ENCODE results near the gene NRAS. TPM values are rescaled to one million over a fixed set of nuclear protein-coding genes. Genes with fewer than 3 reads are reported as not detected.
A peak's percentile ranks its signal among the peaks of the same experiment; 100 is the strongest.
"Not testable (repeated sequence)": the region's sequence is repeated elsewhere in the genome, so short reads cannot be mapped to it uniquely, and the experiment has no call there.

Gene NRAS
- total RNA-seq, result 42.4 TPM

DNA sequence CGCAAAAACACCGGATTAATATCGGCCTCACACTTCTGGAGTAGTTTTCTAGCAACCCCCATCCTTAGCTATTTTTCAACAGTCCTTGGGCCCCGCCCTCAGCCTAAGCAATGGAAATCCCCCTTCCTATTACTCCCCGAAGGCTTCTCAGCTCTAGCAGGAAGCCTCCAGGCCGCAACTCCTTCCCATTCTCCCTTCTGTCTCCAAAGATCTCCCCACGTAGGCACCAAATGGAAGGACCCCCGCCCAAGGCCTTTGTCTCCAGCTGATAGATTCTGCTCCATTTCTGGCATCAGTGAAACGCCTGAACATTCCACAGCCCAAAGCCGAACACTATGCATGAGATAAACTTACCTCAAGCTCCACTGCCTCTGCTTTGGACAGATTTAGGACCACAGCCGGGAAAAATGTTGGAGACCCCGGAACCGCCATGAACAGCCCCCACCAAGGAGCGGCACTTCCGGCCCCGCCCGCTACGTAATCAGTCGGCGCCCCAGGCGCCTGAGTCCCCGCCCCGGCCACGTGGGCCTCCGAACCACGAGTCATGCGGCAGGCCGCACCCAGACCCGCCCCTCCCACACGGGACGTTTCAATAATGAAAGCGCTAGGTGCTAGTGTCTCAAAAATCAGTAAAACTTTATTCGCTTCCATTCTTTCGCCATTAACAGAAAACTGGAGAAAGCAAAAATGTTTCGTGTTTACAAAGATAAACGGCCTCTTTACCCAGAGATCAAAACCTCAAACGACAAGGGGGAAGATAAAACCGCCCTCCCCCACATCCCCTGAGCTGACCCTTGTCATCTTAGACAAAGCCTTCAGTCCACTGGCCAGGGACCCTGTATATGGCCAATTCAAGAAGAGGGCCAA, at the start of gene NRAS:
Gene NRAS (minus strand): TSS at position 468 of the 867 bp plus-strand sequence. CDS start 611 bp downstream, outside the sequence.
- DNase-seq, result peak; percentile 97

GRCh38 chr1:114764689-114765088, 48.1 kb upstream of the NRAS start:
- DNase-seq, result no peak

DNA sequence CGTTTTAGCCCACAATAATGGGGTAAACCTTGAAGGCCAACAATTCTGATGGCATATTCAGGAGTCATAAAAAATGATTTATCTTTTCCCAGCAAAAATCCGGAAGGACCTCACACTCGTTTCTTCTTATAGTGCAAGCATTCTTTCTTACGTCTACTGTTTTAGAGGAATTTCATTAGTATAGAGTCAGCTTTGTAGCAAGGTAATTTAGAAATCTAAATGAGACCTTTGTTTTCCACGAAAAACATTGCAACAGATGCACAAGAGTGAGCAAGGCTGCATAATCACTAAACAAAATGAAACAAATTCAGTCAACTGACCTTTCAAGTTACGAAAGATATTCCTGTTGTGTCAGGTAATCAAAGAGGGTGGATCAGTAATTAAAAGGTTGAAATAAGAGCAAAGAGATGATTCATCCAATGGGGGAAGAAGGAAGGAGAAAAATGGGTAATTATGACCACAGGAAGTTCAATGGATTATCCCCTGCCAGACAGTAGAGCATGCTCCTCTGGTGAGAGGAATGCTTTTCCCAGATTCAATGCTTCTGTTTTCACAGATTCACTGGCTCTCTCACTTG, 41.8 kb upstream of the NRAS start:
- DNase-seq, result no peak

- DNase-seq, result peak; percentile 99
Observed at GRCh38 chr1:114757455-114758255, 41.1 kb upstream of the NRAS start, which contains the start of gene CSDE1. Gene CSDE1 (minus strand): TSS chr1:114757984. CDS start chr1:114739890, 18,094 bp downstream.

DNA sequence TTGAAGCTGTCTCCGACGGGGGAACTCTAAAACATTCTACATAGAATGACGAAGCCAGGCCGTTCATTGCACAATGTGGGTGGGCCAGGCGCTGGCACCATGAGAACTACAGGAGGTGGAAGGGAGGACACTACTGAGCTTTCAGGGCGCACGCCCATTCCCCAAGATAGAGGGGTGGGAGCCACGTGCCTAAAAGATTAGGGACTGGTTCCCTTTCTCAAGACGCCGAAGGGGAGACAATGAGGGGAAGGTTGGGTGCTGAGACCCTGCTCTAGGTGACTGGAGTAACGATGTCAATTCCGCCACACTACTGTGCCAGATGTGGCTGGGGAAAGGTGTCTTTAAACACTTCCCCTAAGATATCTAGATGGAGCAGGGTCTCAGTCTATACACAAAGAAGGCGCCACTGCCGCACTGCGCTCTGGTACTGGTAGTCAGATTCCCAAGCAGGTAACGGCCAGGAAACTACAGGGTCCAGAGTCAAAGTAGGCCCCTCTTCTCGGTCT, 40.4 kb upstream of the NRAS start:
- no peak for DNase-seq

GRCh38 chr1:114756009-114756892, 39.7 kb upstream of the NRAS start:
- peak; percentile 16 for DNase-seq

GRCh38 chr1:114755006-114755931, 38.7 kb upstream of the NRAS start:
- no peak for DNase-seq

DNA sequence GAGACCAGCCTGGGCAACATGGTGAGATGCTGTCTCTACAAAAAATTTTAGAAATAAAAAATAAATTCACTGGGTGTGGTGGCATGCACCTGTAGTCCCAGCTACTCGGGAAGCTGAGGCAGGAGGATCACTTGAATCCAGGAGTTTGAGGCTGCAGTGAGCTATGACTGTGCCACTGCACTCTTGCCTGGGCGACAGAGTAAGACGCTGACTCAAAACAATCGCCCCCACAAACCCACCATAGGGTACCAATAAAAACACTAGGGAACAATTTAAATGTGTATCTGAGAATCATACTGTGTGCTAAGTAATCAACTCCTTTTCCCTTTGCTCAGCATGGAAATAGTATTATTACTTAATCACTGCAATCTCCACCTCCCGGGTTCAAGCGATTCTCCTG, 37.1 kb upstream of the NRAS start:
- DNase-seq, result not testable (repeated sequence)

- no peak for DNase-seq
Observed at GRCh38 chr1:114753143-114753542, 36.6 kb upstream of the NRAS start.

- peak; percentile 39 for DNase-seq
Observed at GRCh38 chr1:114750780-114751179, 34.2 kb upstream of the NRAS start.

- no peak for DNase-seq
Observed at GRCh38 chr1:114749835-114750234, 33.3 kb upstream of the NRAS start.

DNA sequence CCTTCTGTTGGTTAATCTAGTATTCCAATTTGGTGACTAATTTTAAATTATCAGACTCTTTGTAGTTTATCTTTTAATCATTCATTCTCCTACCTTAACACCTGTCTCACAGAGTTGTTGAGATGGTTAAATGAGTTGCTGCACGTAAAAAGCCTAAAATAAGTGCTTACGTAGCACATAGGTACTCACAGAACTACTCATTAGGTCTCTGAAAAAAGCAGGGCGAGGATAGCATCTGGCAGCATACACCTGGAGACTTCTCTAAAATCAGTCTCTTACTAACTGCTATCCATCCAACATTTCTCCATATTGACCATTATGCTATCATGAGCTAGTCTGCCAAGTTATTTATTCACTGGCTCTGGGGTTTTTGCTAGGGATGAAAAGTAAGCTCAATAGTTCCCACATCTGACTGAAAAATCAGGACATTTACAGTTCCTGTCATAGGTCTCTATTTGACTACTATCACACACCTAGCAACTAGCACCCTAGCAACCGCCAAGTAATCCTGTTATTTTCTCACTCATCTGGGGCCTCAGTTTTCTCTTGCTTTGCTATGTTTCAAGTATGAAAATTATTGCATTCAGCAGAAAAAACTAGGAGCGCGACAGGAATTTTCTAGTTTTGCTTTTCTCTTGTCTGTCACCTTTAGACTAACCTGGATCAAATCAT, 30.0 kb upstream of the NRAS start:
- DNase-seq, result no peak

GRCh38 chr1:114745291-114745690, 28.7 kb upstream of the NRAS start:
- DNase-seq, result no peak

DNA sequence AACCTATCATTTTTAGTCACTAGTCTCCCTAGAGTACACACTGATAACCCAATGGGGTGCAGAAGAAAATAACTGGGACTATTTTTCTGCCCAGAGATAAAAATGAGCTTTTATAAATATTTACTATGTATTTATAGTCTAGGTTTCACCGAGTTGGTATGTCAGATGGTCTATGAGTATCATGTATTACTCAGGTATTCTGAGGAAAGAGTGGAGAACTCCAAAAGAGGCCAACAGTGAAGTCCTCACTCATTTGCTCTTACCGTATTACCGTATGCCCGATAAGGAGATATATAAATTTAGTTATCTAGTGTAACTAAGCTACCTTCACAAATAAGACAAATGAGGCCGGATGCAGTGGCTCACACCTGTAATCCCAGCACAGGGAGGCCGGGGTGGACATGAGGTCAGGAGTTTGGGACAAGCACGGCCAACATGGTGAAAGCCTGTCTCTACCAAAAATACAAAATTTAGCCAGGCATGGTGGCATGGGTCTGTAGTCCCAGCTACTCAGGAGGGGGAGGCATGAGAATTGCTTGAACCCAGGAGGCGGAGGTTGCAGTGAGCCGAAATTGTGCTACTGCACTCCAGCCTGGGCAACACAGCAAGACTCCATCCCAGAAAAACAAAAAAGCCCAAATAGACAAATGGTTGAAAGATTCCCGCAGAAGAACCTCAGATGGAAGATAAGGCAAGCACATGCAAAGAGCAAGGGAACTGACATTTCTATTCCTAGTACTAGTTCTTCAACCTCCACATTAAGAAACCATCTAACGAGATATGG, 25.6 kb upstream of the NRAS start:
- no peak for DNase-seq

GRCh38 chr1:114740331-114740730, 23.8 kb upstream of the NRAS start:
- no peak for DNase-seq

DNA sequence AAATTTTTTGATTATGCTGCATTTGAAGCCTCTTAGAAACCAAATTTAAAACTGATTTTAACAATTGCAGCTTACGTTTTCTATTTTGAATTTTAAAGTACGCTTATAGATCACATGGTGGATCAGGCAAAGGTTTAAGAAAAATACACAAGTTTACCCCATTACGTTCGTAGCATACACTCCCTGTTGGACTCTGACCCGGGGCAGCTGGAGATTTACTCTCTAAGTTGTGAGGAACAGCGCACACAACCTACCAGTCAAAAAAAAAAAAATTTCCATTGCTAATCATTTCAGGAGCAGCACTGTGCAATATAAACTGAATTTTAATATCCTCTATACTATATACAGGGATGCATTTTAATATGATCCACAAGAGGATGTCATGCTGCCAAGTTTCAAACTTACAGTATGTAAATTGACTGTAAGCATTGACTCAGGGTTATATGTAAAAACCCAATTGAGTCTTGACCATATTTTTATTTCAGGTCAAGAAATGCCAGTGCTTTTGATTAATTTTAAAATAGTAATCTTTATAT, 20.8 kb upstream of the NRAS start:
- no peak for DNase-seq

DNA sequence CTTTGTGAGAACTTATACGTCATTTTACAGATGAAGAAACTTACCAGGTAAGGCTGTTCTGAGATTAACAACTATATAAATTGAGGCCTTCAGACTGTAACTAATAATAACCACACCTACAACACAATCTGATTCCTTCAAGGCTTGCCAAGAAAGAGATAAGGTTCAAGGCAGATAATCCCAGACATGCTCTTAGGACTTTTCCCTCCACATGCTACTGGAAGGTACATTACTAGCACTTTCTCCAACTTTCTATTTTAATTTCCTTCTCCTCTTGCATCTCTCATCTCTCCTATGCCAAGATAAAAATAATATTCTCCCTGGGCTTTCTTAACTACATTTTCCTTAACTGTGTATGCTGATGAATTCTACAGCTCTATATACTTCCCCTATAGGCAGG, 18.9 kb upstream of the NRAS start:
- no peak for DNase-seq

DNA sequence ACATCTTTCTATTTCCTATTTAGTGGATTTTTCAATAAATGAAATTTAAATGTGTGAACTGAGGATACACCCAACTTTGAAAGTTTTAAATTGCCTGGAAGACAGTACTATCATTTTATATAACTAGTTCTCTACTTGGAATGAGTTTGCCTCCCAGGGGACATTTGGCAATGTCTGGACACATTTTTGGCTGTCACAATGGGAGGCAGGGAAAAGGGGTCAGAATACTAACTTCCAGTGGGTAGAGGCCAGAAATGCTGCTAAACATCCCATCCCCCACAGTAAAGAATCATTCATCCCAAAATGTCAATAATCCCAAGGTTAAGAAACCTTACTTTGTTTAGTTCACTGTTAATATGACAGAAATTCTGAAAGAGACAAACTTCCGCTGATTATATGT, 13.2 kb upstream of the NRAS start:
- no peak for DNase-seq

DNA sequence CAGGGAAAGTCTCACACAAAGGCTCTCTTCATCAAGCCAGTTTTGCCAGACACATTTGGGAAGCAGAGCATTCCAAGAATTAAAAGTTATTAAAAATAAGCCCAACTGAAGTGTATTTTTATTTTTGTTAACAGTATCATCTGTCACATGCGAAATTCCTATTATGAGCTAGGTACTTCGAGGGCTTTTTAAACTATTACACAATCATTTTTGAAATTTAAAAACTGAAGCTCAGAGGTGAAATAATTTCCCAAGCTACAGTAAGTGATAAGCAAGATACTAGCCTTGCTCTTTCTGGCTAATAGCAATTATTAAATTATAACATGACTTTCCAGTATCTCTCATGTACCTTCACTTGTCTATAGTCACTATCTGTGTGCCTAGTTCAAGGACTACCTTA, 12.0 kb upstream of the NRAS start:
- DNase-seq, result no peak

All from tongue (tissue), 2 donors.